Activated gamma-delta T cell (primary cell): ENCODE measurements around the gene OTUD7B.
"Not testable (repeated sequence)": the region's sequence is repeated elsewhere in the genome, so short reads cannot be mapped to it uniquely, and the experiment has no call there.

ENCODE experiments used
- DNase-seq: peaks from one replicate; lab custom pipeline; 2025; lab: John Stamatoyannopoulos, UW

OTUD7B gene

GRCh38 chr1:149949911-149950310 is 60.6 kb downstream of the OTUD7B start:
- no peak for DNase-seq

GRCh38 chr1:149945206-149945605 is 65.3 kb downstream of the OTUD7B start:
- no peak for DNase-seq

- no peak for DNase-seq
Measured at GRCh38 chr1:149942885-149943284, 67.6 kb downstream of the OTUD7B start.

GRCh38 chr1:149942207-149942606 is 68.3 kb downstream of the OTUD7B start:
- DNase-seq: no peak

GRCh38 chr1:149940427-149940826 is 70.1 kb downstream of the OTUD7B start:
- no peak for DNase-seq

- DNase-seq: not testable (repeated sequence)
Measured at GRCh38 chr1:149938668-149939003, 71.9 kb downstream of the OTUD7B start.

GRCh38 chr1:149937759-149938158 is 72.8 kb downstream of the OTUD7B start:
- no peak for DNase-seq

- DNase-seq: no peak
Measured at GRCh38 chr1:149936992-149937705, 73.4 kb downstream of the OTUD7B start.

GRCh38 chr1:149936170-149936991 is 74.1 kb downstream of the OTUD7B start, which contains the start of gene MTMR11:
TSS of gene MTMR11 (minus strand) at chr1:149936879. CDS start at chr1:149936647, 232 bp downstream.
- no peak for DNase-seq

- DNase-seq: no peak
Measured at GRCh38 chr1:149934356-149934755, 76.2 kb downstream of the OTUD7B start.

- DNase-seq: no peak
Measured at GRCh38 chr1:149933208-149933607, 77.3 kb downstream of the OTUD7B start.

GRCh38 chr1:149932474-149932873 is 78.1 kb downstream of the OTUD7B start:
- no peak for DNase-seq

GRCh38 chr1:149931212-149931790 is 79.2 kb downstream of the OTUD7B start:
- DNase-seq: no peak

- no peak for DNase-seq
Measured at GRCh38 chr1:149929856-149930255, 80.7 kb downstream of the OTUD7B start.

GRCh38 chr1:149928401-149928724 is 82.2 kb downstream of the OTUD7B start:
- no peak for DNase-seq

- peak; percentile 90 for DNase-seq
Measured at GRCh38 chr1:149927563-149928400, 82.7 kb downstream of the OTUD7B start, which contains the start of gene SF3B4. TSS of gene SF3B4 (minus strand) at chr1:149927803. CDS start at chr1:149927759, 44 bp downstream.

- no peak for DNase-seq
Measured at GRCh38 chr1:149927056-149927562, 83.4 kb downstream of the OTUD7B start.

GRCh38 chr1:149926296-149926695 is 84.2 kb downstream of the OTUD7B start:
- DNase-seq: no peak

GRCh38 chr1:149925751-149926150 is 84.8 kb downstream of the OTUD7B start:
- DNase-seq: no peak

GRCh38 chr1:149925345-149925744 is 85.2 kb downstream of the OTUD7B start:
- no peak for DNase-seq

- no peak for DNase-seq
Measured at GRCh38 chr1:149923626-149924025, 86.9 kb downstream of the OTUD7B start.
